ENCODE data around the gene LIFR. TPM values are rescaled to one million over a fixed set of nuclear protein-coding genes. Genes with fewer than 3 reads are reported as not detected.
"Not testable (repeated sequence)": the region's sequence is repeated elsewhere in the genome, so short reads cannot be mapped to it uniquely, and the experiment has no call there.

LIFR gene
- total RNA-seq, 1 donor from 2014 or later = 0.12 TPM

GRCh38 chr5:38533286-38534155 is 22.9 kb downstream of the LIFR start:
- Mint-ChIP-seq H3K36me3 (ENCODE audit: low read depth) (no peaks in the 10 kb centered on the region), H3K9me3 (no peaks in the 10 kb centered on the region)
- intact Hi-C loops (cut with micrococcal nuclease) = no loop called here

GRCh38 chr5:38532165-38532669 is 24.2 kb downstream of the LIFR start:
- Mint-ChIP-seq H3K9me3 (no peaks in the 10 kb centered on the region), H3K36me3 (ENCODE audit: low read depth) (no peaks in the 10 kb centered on the region), H3K27ac (no peak overlapping the region), H3K4me3 (no peak overlapping the region), H3K4me1 (no peaks in the 10 kb centered on the region), H3K27me3 (peaks cover 22% of the 10 kb centered on the region)
- intact Hi-C loops (cut with micrococcal nuclease) = no loop called here
- DNase-seq = no peak

More at GRCh38 chr5:38533286-38534155, 22.9 kb downstream of the LIFR start:
- DNase-seq = no peak
- Mint-ChIP-seq H3K27ac (no peak overlapping the region), H3K27me3 (peaks cover 16% of the 10 kb centered on the region), H3K4me1 (no peaks in the 10 kb centered on the region), H3K4me3 (no peak overlapping the region)

GRCh38 chr5:38531518-38531917 is 24.9 kb downstream of the LIFR start:
- DNase-seq = no peak
- H3K4me3 Mint-ChIP-seq = no peak overlapping the region
- H3K27ac Mint-ChIP-seq = no peak overlapping the region
- peaks cover 23% of the 10 kb centered on the region for H3K27me3 Mint-ChIP-seq
- intact Hi-C loops (cut with micrococcal nuclease) = no loop called here
- H3K4me1 Mint-ChIP-seq = no peaks in the 10 kb centered on the region
- no peaks in the 10 kb centered on the region for H3K9me3 Mint-ChIP-seq
- H3K36me3 Mint-ChIP-seq (ENCODE audit: low read depth) = no peaks in the 10 kb centered on the region

- Mint-ChIP-seq H3K4me1 (no peaks in the 10 kb centered on the region), H3K4me3 (no peak overlapping the region), H3K27me3 (peaks cover 26% of the 10 kb centered on the region), H3K36me3 (ENCODE audit: low read depth) (no peaks in the 10 kb centered on the region), H3K27ac (no peak overlapping the region), H3K9me3 (no peaks in the 10 kb centered on the region)
- no peak for DNase-seq
- intact Hi-C loops (cut with micrococcal nuclease) = no loop called here
These were observed 26.3 kb downstream of the LIFR start for GRCh38 chr5:38529955-38530646.

GRCh38 chr5:38528162-38528703 is 28.2 kb downstream of the LIFR start:
- no peak overlapping the region for H3K27ac Mint-ChIP-seq
- H3K36me3 Mint-ChIP-seq (ENCODE audit: low read depth) = no peaks in the 10 kb centered on the region
- intact Hi-C loops (cut with micrococcal nuclease) = no loop called here
- H3K4me3 Mint-ChIP-seq = no peak overlapping the region
- no peak for DNase-seq
- H3K4me1 Mint-ChIP-seq = no peaks in the 10 kb centered on the region
- H3K9me3 Mint-ChIP-seq = no peaks in the 10 kb centered on the region
- peaks cover 33% of the 10 kb centered on the region for H3K27me3 Mint-ChIP-seq

GRCh38 chr5:38527475-38527874 is 29.0 kb downstream of the LIFR start:
- intact Hi-C loops (cut with micrococcal nuclease) = no loop called here
- H3K36me3 Mint-ChIP-seq (ENCODE audit: low read depth) = no peaks in the 10 kb centered on the region
- H3K4me3 Mint-ChIP-seq = no peak overlapping the region
- no peaks in the 10 kb centered on the region for H3K9me3 Mint-ChIP-seq
- H3K4me1 Mint-ChIP-seq = no peaks in the 10 kb centered on the region
- H3K27me3 Mint-ChIP-seq = peaks cover 33% of the 10 kb centered on the region
- no peak overlapping the region for H3K27ac Mint-ChIP-seq
- DNase-seq = no peak

GRCh38 chr5:38524022-38524421 is 32.4 kb downstream of the LIFR start:
- H3K9me3 Mint-ChIP-seq = no peaks in the 10 kb centered on the region
- H3K4me1 Mint-ChIP-seq = no peaks in the 10 kb centered on the region
- no peak overlapping the region for H3K27ac Mint-ChIP-seq
- intact Hi-C loops (cut with micrococcal nuclease) = no loop called here
- peaks cover 29% of the 10 kb centered on the region for H3K27me3 Mint-ChIP-seq
- no peak for DNase-seq
- no peaks in the 10 kb centered on the region for H3K36me3 Mint-ChIP-seq (ENCODE audit: low read depth)
- H3K4me3 Mint-ChIP-seq = no peak overlapping the region

- Mint-ChIP-seq H3K36me3 (ENCODE audit: low read depth) (no peaks in the 10 kb centered on the region), H3K4me1 (no peaks in the 10 kb centered on the region), H3K27ac (no peak overlapping the region), H3K27me3 (peaks cover 15% of the 10 kb centered on the region), H3K4me3 (no peak overlapping the region), H3K9me3 (no peaks in the 10 kb centered on the region)
- intact Hi-C loops (cut with micrococcal nuclease) = no loop called here
- no peak for DNase-seq
These were observed 37.0 kb downstream of the LIFR start for GRCh38 chr5:38519476-38519875.

GRCh38 chr5:38518341-38518740 is 38.1 kb downstream of the LIFR start:
- Mint-ChIP-seq H3K36me3 (ENCODE audit: low read depth) (no peaks in the 10 kb centered on the region), H3K27ac (no peak overlapping the region), H3K9me3 (no peaks in the 10 kb centered on the region), H3K4me1 (no peaks in the 10 kb centered on the region), H3K4me3 (no peak overlapping the region), H3K27me3 (peaks cover 13% of the 10 kb centered on the region)
- no peak for DNase-seq
- intact Hi-C loops (cut with micrococcal nuclease) = no loop called here

- H3K4me3 Mint-ChIP-seq; DNase-seq; intact Hi-C loops (cut with micrococcal nuclease); H3K36me3 Mint-ChIP-seq (ENCODE audit: low read depth); H3K4me1 Mint-ChIP-seq; H3K27ac Mint-ChIP-seq; H3K9me3 Mint-ChIP-seq: not testable (repeated sequence)
- peaks cover 17% of the 10 kb centered on the region for H3K27me3 Mint-ChIP-seq
These were observed 39.8 kb downstream of the LIFR start for GRCh38 chr5:38516649-38517048.

GRCh38 chr5:38515646-38516045 is 40.8 kb downstream of the LIFR start:
- no peaks in the 10 kb centered on the region for H3K36me3 Mint-ChIP-seq (ENCODE audit: low read depth)
- no peak overlapping the region for H3K4me3 Mint-ChIP-seq
- H3K27me3 Mint-ChIP-seq = peaks cover 20% of the 10 kb centered on the region
- no peaks in the 10 kb centered on the region for H3K9me3 Mint-ChIP-seq
- no peak overlapping the region for H3K27ac Mint-ChIP-seq
- intact Hi-C loops (cut with micrococcal nuclease) = no loop called here
- DNase-seq = no peak
- H3K4me1 Mint-ChIP-seq = no peaks in the 10 kb centered on the region

GRCh38 chr5:38515092-38515491 is 41.4 kb downstream of the LIFR start:
- no peaks in the 10 kb centered on the region for H3K36me3 Mint-ChIP-seq (ENCODE audit: low read depth)
- H3K9me3 Mint-ChIP-seq = no peaks in the 10 kb centered on the region
- peaks cover 23% of the 10 kb centered on the region for H3K27me3 Mint-ChIP-seq
- DNase-seq = no peak
- H3K4me3 Mint-ChIP-seq = no peak overlapping the region
- H3K4me1 Mint-ChIP-seq = no peaks in the 10 kb centered on the region
- intact Hi-C loops (cut with micrococcal nuclease) = no loop called here
- H3K27ac Mint-ChIP-seq = no peak overlapping the region

GRCh38 chr5:38509185-38509584 is 47.3 kb downstream of the LIFR start:
- Mint-ChIP-seq H3K4me1 (no peaks in the 10 kb centered on the region), H3K4me3 (no peak overlapping the region), H3K27me3 (peaks cover 17% of the 10 kb centered on the region), H3K36me3 (ENCODE audit: low read depth) (no peaks in the 10 kb centered on the region), H3K9me3 (no peaks in the 10 kb centered on the region), H3K27ac (no peak overlapping the region)
- no peak for DNase-seq
- intact Hi-C loops (cut with micrococcal nuclease) = no loop called here

- Mint-ChIP-seq H3K27me3 (peaks cover 10% of the 10 kb centered on the region), H3K36me3 (ENCODE audit: low read depth) (no peaks in the 10 kb centered on the region), H3K9me3 (no peaks in the 10 kb centered on the region), H3K4me3 (no peak overlapping the region), H3K27ac (no peak overlapping the region), H3K4me1 (no peaks in the 10 kb centered on the region)
- DNase-seq = no peak
- intact Hi-C loops (cut with micrococcal nuclease) = no loop called here
These were observed 50.1 kb downstream of the LIFR start for GRCh38 chr5:38506302-38506701.

All from activated CD4-positive, alpha-beta T cell treated with anti-CD3 and anti-CD28 coated beads, Interleukin-2, amount 10 ng/mL, durations not matched to agents 24 days and 14 days (primary cell).